Measurements from ENCODE around the gene DRD5.

DNA sequence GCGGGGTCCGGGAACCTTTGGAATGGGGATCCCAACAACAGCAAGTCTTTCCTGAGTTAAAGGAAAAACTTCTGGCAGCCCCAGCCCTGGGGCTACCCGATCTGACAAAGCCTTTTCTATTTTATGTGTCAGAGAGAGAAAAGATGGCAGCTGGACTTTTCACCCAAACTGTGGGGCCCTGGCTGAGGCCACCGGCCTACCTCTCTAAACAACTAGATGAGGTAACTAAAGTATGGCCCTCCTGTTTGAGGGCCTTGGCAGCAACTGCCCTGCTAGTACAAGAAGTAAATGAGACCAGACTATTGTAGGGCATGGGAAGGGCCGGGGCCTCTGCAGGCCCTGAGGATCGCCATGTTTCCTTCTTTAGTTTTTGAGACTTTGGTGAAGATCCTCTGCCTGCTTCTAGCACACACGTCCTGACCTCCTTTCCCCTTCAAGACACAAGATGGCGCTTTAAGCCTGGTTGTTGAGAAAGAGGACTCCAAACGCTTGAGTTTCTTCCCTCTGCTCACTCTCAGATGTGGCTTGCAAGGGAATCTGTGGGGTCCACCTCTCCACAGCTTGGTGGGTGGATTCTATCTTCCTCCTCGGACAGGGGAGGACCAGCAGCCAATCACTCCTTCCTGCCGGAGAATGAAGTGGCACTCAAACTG, 18.5 kb upstream of the DRD5 start:
- no peak for TF ChIP-seq POLR2A (IDR thresholded peaks at IDR 0.05)
- TF ChIP-seq, protein P1, sequence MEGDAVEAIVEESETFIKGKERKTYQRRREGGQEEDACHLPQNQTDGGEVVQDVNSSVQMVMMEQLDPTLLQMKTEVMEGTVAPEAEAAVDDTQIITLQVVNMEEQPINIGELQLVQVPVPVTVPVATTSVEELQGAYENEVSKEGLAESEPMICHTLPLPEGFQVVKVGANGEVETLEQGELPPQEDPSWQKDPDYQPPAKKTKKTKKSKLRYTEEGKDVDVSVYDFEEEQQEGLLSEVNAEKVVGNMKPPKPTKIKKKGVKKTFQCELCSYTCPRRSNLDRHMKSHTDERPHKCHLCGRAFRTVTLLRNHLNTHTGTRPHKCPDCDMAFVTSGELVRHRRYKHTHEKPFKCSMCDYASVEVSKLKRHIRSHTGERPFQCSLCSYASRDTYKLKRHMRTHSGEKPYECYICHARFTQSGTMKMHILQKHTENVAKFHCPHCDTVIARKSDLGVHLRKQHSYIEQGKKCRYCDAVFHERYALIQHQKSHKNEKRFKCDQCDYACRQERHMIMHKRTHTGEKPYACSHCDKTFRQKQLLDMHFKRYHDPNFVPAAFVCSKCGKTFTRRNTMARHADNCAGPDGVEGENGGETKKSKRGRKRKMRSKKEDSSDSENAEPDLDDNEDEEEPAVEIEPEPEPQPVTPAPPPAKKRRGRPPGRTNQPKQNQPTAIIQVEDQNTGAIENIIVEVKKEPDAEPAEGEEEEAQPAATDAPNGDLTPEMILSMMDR (IDR thresholded peaks at IDR 0.05 in 4 of 5, conservative IDR thresholded peaks at IDR 0.05 in 1 of 5): peak; percentile 26 to 61 (median 58)

Data from gastrocnemius medialis (tissue), 4 donors.